Neural cell (in vitro differentiated cells): Measurements from ENCODE around the gene SYNGR1. TPM values are rescaled to one million over a fixed set of nuclear protein-coding genes. Genes with fewer than 3 reads are reported as not detected.

Experiments
- H2AFZ ChIP-seq: fragments of 200-600, 300-800 bp; sonication (generic), shearing (Covaris generic); 2 replicates; pipeline ENCODE4 v1.6.0; 2014; ENCODE audit warnings: low read depth, mild to moderate bottlenecking, antibody characterized with exemption, low read length, moderate library complexity
- H3F3A ChIP-seq: fragments of 200-600 bp; shearing (Covaris generic); 2 replicates; pipeline ENCODE4 v1.6.1; 2016; ENCODE audit warnings: mild to moderate bottlenecking, moderate library complexity, mixed read lengths, antibody characterized with exemption, low read length; ENCODE audit not compliant: insufficient read depth, poor library complexity, severe bottlenecking
- H3K27ac ChIP-seq: fragments of 200-600, 300-800 bp; sonication (generic), shearing (Covaris generic); 2 replicates; pipeline ENCODE4 v1.5.1; 2014; ENCODE audit warnings: mild to moderate bottlenecking, low read length, moderate library complexity
- H3K27me3 ChIP-seq: fragments of 300-800, 200-600 bp; sonication (generic), shearing (Covaris generic); 2 replicates; pipeline ENCODE4 v1.6.0; 2014; ENCODE audit warnings: mild to moderate bottlenecking, low read depth, low read length, moderate library complexity; ENCODE audit not compliant: insufficient read depth
- H3K36me3 ChIP-seq: fragments of 300-800, 200-600 bp; sonication (generic), shearing (Covaris generic); 2 replicates; pipeline ENCODE4 v1.5.1; 2014; ENCODE audit warnings: mild to moderate bottlenecking, antibody characterized with exemption, low read length, moderate library complexity; ENCODE audit not compliant: insufficient read depth
- H3K4me2 ChIP-seq: fragments of 300-800, 200-600 bp; sonication (generic), shearing (Covaris generic); 2 replicates; pipeline ENCODE4 v1.6.0; 2014; ENCODE audit warnings: mild to moderate bottlenecking, low read length
- H3K4me3 ChIP-seq: fragments of 300-800, 200-600 bp; sonication (generic), shearing (Covaris generic); 2 replicates; pipeline ENCODE4 v1.5.1; 2014; ENCODE audit warnings: mild to moderate bottlenecking, low read length, moderate library complexity
- H3K79me2 ChIP-seq: fragments of 200-600 bp; shearing (Covaris generic); replicated peaks from 2 replicates; pipeline ENCODE4 v1.6.0; 2014; ENCODE audit warnings: mild to moderate bottlenecking, low read length, moderate library complexity; ENCODE audit not compliant: insufficient read depth
- H3K9ac ChIP-seq: fragments of 300-800, 200-600 bp; sonication (generic), shearing (Covaris generic); 2 replicates; pipeline ENCODE4 v1.6.1; 2016; ENCODE audit warnings: mild to moderate bottlenecking, low read length, mixed read lengths
- H3K9me2 ChIP-seq: fragments of 200-600 bp; shearing (Covaris generic); 2 replicates; pipeline ENCODE4 v1.6.1; 2016; ENCODE audit warnings: mild to moderate bottlenecking, low read length, mixed read lengths; ENCODE audit not compliant: insufficient read depth
- H3K9me3 ChIP-seq: fragments of 200-600, 300-800 bp; sonication (generic), shearing (Covaris generic); 2 replicates; pipeline ENCODE4 v1.6.1; 2016; ENCODE audit warnings: mild to moderate bottlenecking, mixed run types, low read length, moderate library complexity, mixed read lengths
- H4K20me1 ChIP-seq: fragments of 200-600 bp; shearing (Covaris generic); 2 replicates; pipeline ENCODE4 v1.6.1; 2016; ENCODE audit warnings: mild to moderate bottlenecking, mixed run types; ENCODE audit not compliant: insufficient read depth
- CTCF ChIP-seq: fragments of 450-650 bp; IDR thresholded peaks from 2 replicates; pipeline ENCODE4 v1.5.1; 2014; ENCODE audit warnings: antibody characterized with exemption, mild to moderate bottlenecking, moderate library complexity; ENCODE audit not compliant: poor library complexity, severe bottlenecking
- EP300 ChIP-seq: fragments of 450-650 bp; conservative IDR thresholded peaks from 2 replicates; pipeline ENCODE4 v1.6.1; 2014; ENCODE audit warnings: antibody characterized with exemption, mild to moderate bottlenecking, moderate library complexity; ENCODE audit not compliant: poor library complexity, severe bottlenecking
- EZH2 ChIP-seq: fragments of 200-600, 300-800 bp; shearing (Covaris generic), sonication (generic); IDR thresholded peaks from 2 replicates; pipeline ENCODE4 v1.6.1; 2014; ENCODE audit warnings: antibody characterized with exemption, low read length, borderline replicate concordance, mild to moderate bottlenecking; ENCODE audit not compliant: insufficient read depth, poor library complexity, severe bottlenecking
- MXI1 ChIP-seq: fragments of 450-650 bp; conservative IDR thresholded peaks from 2 replicates; pipeline ENCODE4 v1.6.1; 2014; ENCODE audit warnings: antibody characterized with exemption, mild to moderate bottlenecking; ENCODE audit not compliant: poor library complexity, severe bottlenecking
- POLR2AphosphoS5 ChIP-seq: IDR thresholded peaks from 2 replicates; pipeline ENCODE4 v1.6.1; 2012
- RAD21 ChIP-seq: fragments of 450-650 bp; conservative IDR thresholded peaks from 2 replicates; pipeline ENCODE4 v1.6.1; 2014; ENCODE audit warnings: antibody characterized with exemption, mild to moderate bottlenecking, moderate library complexity
- REST ChIP-seq: IDR thresholded peaks from 2 replicates; pipeline ENCODE4 v1.6.1; 2012; ENCODE audit warnings: borderline replicate concordance
- SMC3 ChIP-seq: fragments of 450-650 bp; conservative IDR thresholded peaks from 2 replicates; pipeline ENCODE4 v1.6.1; 2014; ENCODE audit warnings: antibody characterized with exemption, mild to moderate bottlenecking, moderate library complexity; ENCODE audit not compliant: poor library complexity
- TAF1 ChIP-seq: IDR thresholded peaks from 2 replicates; pipeline ENCODE4 v1.6.1; 2012; ENCODE audit warnings: low read depth
- polyA plus RNA-seq: library from polyadenylated mRNA; depleted of rRNA; stranded (reverse); fragments of >200 nt; gene quantifications from 2 replicates; pipeline ENCODE4 v1.2.3, GENCODE V29; 2014

SYNGR1 gene
- polyA plus RNA-seq, 1 donor from 2014 or later, result 68.4 TPM

GRCh38 chr22:39315389-39315788 lies 34.4 kb upstream of the SYNGR1 start:
- Histone ChIP-seq H3K27ac (no peak overlapping the region), H3K79me2 (peaks cover 27% of the 10 kb centered on the region), H3K9me3 (no peaks in the 10 kb centered on the region)

GRCh38 chr22:39316440-39317083 lies 33.2 kb upstream of the SYNGR1 start:
- Histone ChIP-seq H3K9ac (no peak overlapping the region), H3K36me3 (peaks cover 12% of the 10 kb centered on the region), H3K4me2 (no peak overlapping the region), H3K27ac (no peak overlapping the region), H3F3A (no peaks in the 10 kb centered on the region), H3K9me2 (no peaks in the 10 kb centered on the region), H3K4me3 (peak overlapping the region; percentile 82), H3K79me2 (peaks cover 27% of the 10 kb centered on the region), H2AFZ (no peak overlapping the region), H3K9me3 (no peaks in the 10 kb centered on the region), H4K20me1 (peaks cover 17% of the 10 kb centered on the region), H3K27me3 (no peaks in the 10 kb centered on the region)
- TF ChIP-seq SMC3, result peak; percentile 81
- peak; percentile 79 for TF ChIP-seq RAD21
- no peak for TF ChIP-seq EP300
- TF ChIP-seq EZH2, result no peak
- TF ChIP-seq REST, result no peak
- TF ChIP-seq CTCF, result peak; percentile 80
- TF ChIP-seq POLR2AphosphoS5, result no peak
- no peak for TF ChIP-seq TAF1
- TF ChIP-seq MXI1, result no peak

More at GRCh38 chr22:39315389-39315788, 34.4 kb upstream of the SYNGR1 start:
- no peak overlapping the region for H3K4me3 ChIP-seq
- TF ChIP-seq CTCF (no peak), EP300 (no peak)
- H3K9ac ChIP-seq, result no peak overlapping the region
- H3F3A ChIP-seq, result no peaks in the 10 kb centered on the region
- H3K27me3 ChIP-seq, result no peaks in the 10 kb centered on the region
- H3K9me2 ChIP-seq, result no peaks in the 10 kb centered on the region
- H3K4me2 ChIP-seq, result no peak overlapping the region
- H4K20me1 ChIP-seq, result peaks cover 17% of the 10 kb centered on the region
- H2AFZ ChIP-seq, result no peak overlapping the region
- peaks cover 13% of the 10 kb centered on the region for H3K36me3 ChIP-seq
